ENCODE data around the gene DGKI. TPM values are rescaled to one million over a fixed set of nuclear protein-coding genes. Genes with fewer than 3 reads are reported as not detected.

Gene DGKI
- total and polyA plus RNA-seq, 12 donors, result 0.12 to 4.6 (median 1.1) TPM

DNA sequence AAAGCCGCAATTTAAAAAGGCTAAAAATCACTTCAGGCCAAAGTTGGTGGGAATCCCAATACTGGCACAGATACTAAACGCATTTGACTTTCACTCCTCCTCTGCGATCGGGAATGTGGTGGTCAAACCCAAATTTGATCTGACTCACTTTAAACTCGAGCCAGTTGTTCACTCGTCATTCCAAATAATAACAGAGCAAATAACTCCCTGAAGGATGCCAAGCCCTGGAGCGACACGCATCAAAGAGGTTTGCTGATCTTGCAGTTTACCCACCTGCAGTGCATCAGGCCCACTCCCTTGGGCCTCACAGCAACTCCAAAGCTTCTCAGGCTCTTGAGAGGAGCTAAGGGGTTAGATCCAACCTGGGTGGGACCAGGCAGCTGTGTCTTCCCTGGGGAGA is 515.4 kb downstream of the DGKI start:
- 75 to 86% (median 80%) methylated on average over 8 of the region's 8 CpGs for WGBS, 4 donors
- no peaks in the 10 kb centered on the region for H3K27me3 ChIP-seq
- H3K4me3 ChIP-seq, result no peak overlapping the region
- H3K9me3 ChIP-seq (replicated peaks in 1 of 3), result no peaks in the 10 kb centered on the region
- H3K36me3 ChIP-seq (replicated peaks in 1 of 2), result no peaks in the 10 kb centered on the region
- no peak overlapping the region for H3K27ac ChIP-seq
- TF ChIP-seq POLR2A (IDR thresholded peaks at IDR 0.05), result no peak
- TF ChIP-seq, protein P1, sequence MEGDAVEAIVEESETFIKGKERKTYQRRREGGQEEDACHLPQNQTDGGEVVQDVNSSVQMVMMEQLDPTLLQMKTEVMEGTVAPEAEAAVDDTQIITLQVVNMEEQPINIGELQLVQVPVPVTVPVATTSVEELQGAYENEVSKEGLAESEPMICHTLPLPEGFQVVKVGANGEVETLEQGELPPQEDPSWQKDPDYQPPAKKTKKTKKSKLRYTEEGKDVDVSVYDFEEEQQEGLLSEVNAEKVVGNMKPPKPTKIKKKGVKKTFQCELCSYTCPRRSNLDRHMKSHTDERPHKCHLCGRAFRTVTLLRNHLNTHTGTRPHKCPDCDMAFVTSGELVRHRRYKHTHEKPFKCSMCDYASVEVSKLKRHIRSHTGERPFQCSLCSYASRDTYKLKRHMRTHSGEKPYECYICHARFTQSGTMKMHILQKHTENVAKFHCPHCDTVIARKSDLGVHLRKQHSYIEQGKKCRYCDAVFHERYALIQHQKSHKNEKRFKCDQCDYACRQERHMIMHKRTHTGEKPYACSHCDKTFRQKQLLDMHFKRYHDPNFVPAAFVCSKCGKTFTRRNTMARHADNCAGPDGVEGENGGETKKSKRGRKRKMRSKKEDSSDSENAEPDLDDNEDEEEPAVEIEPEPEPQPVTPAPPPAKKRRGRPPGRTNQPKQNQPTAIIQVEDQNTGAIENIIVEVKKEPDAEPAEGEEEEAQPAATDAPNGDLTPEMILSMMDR (IDR thresholded peaks at IDR 0.05), result no peak
- no peaks in the 10 kb centered on the region for H3K4me1 ChIP-seq (replicated peaks in 1 of 2)
- intact Hi-C loops (cut with DNase I), result no loop called here
- DNase-seq, result no peak

Small RNAs within 50 kb of the gene (small RNA-seq; reads per million reads assigned to genes)
- gene AC090498.1, result 0 reads per million in 2 donors

Other genes starting within 250 kb of the DGKI start
- 100 to 1,000 TPM in 4 of 9 donors, 10 to 100 TPM in 5; 19.0 to 169 (median 85.1) TPM for gene CREB3L2, start 155.1 kb upstream of the DGKI start, total RNA-seq
- gene CREB3L2, start 155.1 kb upstream of the DGKI start, polyA plus RNA-seq, result 10 to 100 TPM; 11.4 to 71.1 (median 13.1) TPM
- gene AKR1D1, start 229.5 kb upstream of the DGKI start, total RNA-seq, result under 1 TPM in 3 of 9 donors, not detected in 6; 0.17 to 0.27 (median 0.18) TPM
- gene AKR1D1, start 229.5 kb upstream of the DGKI start, polyA plus RNA-seq, result under 1 TPM in 1 of 3 donors, not detected in 2; 0.31 TPM